ENCODE data around the gene RXRA. TPM values are rescaled to one million over a fixed set of nuclear protein-coding genes. Genes with fewer than 3 reads are reported as not detected.

The RXRA gene
- total RNA-seq, 1 donor from 2014 or later, result 85.7 TPM

DNA sequence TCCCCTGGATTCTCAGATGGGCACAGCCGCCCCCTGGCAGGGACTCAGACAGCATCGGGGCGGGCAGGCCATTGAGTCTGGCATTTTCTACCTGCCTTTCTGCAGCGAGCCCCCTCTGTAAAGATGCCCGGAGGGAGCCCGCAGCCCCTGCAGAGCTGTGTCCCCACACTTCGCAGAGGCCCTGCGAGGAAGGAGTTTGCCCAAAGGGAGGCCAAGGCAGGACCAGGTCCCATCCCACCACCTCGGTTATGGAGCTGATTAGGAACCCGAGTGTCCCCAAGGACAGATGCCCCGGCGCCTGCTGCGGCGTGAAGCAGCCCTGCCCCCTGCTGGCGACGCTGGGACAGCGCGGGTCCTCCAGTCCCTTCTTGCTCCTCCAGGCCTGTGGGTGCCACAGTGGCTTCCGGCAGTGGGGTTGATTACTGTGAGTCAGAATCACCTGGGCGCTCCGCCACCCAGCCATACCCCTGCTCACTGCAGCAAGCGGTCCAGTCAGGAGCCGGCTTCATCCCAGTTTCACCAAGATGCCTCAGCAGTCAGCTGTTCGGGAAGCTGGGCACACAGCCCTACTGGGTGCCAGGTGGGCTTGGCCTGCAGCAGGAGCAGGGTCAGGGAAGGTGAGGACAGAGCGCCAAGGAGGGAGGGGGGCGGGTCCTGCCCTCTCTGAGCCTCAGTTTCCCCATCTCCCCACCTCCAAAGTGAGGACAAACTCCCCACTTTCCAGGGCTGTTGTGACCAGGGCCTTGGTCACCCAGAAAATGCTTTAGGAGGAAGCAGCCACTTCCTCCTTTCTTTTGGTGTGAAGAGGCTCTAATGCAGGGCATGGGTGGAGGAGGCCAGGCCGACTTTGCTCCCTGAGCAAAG is 117.2 kb downstream of the RXRA start:
- peak; percentile 92 for ATAC-seq
- peak; percentile 91 for DNase-seq
- peaks cover 29% of the 10 kb centered on the region for H3K4me1 ChIP-seq
- no peaks in the 10 kb centered on the region for H3K27me3 ChIP-seq (ENCODE audit: low read depth)
- peaks cover under 1% of the 10 kb centered on the region for H3K9me3 ChIP-seq
- no peak overlapping the region for H3K4me3 ChIP-seq
- TF ChIP-seq, protein P1, sequence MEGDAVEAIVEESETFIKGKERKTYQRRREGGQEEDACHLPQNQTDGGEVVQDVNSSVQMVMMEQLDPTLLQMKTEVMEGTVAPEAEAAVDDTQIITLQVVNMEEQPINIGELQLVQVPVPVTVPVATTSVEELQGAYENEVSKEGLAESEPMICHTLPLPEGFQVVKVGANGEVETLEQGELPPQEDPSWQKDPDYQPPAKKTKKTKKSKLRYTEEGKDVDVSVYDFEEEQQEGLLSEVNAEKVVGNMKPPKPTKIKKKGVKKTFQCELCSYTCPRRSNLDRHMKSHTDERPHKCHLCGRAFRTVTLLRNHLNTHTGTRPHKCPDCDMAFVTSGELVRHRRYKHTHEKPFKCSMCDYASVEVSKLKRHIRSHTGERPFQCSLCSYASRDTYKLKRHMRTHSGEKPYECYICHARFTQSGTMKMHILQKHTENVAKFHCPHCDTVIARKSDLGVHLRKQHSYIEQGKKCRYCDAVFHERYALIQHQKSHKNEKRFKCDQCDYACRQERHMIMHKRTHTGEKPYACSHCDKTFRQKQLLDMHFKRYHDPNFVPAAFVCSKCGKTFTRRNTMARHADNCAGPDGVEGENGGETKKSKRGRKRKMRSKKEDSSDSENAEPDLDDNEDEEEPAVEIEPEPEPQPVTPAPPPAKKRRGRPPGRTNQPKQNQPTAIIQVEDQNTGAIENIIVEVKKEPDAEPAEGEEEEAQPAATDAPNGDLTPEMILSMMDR (IDR thresholded peaks at IDR 0.05), result peak; percentile 98
- H3K36me3 ChIP-seq, result peaks cover 5% of the 10 kb centered on the region
- intact Hi-C loops (cut with DNase I), result no loop called here
- peak overlapping the region; percentile 53 for H3K27ac ChIP-seq

DNA sequence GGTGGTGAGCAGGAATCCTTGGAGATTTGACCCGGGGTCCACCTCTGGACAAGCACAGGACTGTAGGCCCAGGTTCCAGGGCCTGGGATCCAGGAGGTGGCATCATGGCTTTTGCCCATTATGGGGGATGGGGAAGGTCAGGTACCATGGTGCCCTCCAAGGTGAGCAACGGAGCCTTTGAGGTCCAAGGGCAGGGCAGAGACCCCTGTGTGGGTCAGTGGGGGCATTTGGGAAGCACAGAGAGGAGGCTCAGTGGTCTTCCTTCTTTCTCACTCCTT is 117.7 kb downstream of the RXRA start:
- peak overlapping the region; percentile 53 for H3K27ac ChIP-seq

DNA sequence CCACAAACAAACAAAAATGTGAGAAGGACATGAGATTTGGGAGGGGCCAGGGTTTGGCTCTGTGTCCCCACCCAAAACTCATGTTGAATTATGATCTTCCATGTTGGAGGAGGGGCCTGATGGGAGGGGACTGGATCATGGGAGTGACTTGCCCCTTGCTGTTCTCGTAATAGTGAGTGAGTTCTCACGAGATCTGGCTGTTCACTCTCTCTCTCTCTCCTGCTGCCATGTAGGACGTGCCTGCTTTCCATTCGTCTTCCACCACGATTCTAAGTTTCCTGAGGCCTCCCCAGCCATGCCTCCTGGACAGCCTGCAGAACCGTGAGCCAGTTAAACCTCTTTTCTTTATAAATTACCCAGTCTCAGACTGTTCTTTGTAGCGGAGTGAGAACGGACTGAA is 118.7 kb downstream of the RXRA start:
- H3K27ac ChIP-seq, result no peak overlapping the region
- H3K4me3 ChIP-seq, result no peak overlapping the region
- peaks cover 6% of the 10 kb centered on the region for H3K9me3 ChIP-seq
- intact Hi-C loops (cut with DNase I), result loop anchor here (5.0 kb wide), 1 partner anchor 273 kb away; no protein-coding TSS in a partner anchor
- ATAC-seq (no peak), DNase-seq (no peak)
- H3K27me3 ChIP-seq (ENCODE audit: low read depth), result no peaks in the 10 kb centered on the region
- TF ChIP-seq, protein P1 (IDR thresholded peaks at IDR 0.05), result no peak
- H3K4me1 ChIP-seq, result peaks cover 27% of the 10 kb centered on the region
- H3K36me3 ChIP-seq, result no peaks in the 10 kb centered on the region

More for the DNA sequence above, 117.7 kb downstream of the RXRA start:
- no peak for DNase-seq
- TF ChIP-seq, protein P1 (IDR thresholded peaks at IDR 0.05), result no peak
- H3K4me1 ChIP-seq, result peaks cover 27% of the 10 kb centered on the region
- ATAC-seq, result no peak
- peaks cover 6% of the 10 kb centered on the region for H3K9me3 ChIP-seq
- no peak overlapping the region for H3K4me3 ChIP-seq
- H3K27me3 ChIP-seq (ENCODE audit: low read depth), result no peaks in the 10 kb centered on the region
- intact Hi-C loops (cut with DNase I), result no loop called here
- H3K36me3 ChIP-seq, result peaks cover 5% of the 10 kb centered on the region

DNA sequence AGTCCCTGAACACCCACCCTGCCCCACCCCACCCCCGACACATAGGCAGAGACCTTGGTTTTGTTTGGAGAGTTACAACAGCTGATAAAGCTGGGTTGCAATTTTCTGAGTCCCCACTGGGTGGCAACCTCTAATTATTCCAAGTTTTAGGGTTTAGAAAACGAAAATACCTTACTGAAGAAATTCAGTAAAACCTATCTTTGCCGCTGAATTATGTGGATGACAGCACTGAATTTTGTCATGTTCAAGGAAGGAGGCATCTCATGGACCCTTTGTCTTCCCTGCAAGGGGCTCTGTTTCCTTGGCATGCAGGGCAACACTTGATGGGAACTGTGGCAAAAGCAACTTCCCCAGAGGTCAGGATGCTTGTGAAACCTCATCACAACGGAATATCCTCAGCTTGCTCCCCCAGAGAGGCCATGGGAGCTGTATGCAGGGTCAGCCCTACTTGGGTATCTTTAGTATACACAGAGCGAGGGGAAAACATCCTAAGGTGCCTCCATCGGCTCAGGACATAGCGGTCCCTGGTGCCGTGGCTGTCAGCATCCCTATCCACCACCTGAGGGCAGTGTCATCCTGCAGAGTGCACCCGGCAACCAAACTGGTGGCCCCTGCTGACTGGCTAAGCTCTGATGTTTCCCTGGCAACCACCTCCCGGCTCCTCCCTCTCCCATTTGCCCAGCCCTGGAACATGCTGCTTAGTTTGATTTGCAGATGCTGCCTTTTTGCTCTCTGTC is 123.1 kb downstream of the RXRA start:
- ATAC-seq, result peak; percentile 97 to 98
- Histone ChIP-seq H3K27ac (no peak overlapping the region), H3K27me3 (ENCODE audit: low read depth) (no peaks in the 10 kb centered on the region), H3K4me1 (no peaks in the 10 kb centered on the region), H3K36me3 (no peaks in the 10 kb centered on the region), H3K4me3 (no peak overlapping the region), H3K9me3 (peaks cover 6% of the 10 kb centered on the region)
- TF ChIP-seq, protein P1 (IDR thresholded peaks at IDR 0.05), result peak; percentile 90
- intact Hi-C loops (cut with DNase I), result loop anchor here (5.0 kb wide), 1 partner anchor 277 kb away; no protein-coding TSS in a partner anchor
- DNase-seq, result peak; percentile 93

DNA sequence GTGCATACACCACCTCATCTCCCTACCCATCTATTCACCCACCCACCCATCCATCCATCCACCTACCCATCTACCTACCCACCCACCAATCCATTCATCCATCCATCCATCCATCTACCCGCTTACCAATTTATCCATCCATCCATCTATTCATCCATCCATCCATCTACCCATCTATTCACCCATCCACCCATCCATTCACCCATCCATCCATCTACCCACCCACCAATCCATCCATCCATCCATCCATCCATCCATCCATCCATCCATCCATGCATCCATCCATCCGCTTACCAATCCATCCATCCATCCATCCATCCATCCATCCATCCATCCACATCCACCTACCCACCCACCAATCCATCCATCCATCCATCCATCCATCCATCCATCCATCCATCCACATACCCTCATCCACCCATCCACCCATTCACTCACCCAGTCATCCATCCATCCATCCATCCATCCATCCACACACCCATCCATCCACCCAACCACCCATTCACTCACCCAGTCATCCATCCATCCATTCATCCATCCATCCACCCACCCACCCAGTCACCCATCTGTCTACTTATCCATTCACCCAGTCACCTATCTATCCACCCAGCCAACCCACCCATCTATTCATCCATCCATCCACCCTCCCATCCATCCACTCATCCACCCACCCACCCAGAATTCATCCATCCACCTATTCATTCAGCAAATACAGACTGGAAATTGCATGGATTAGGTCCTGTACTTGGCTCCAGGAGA is 125.6 kb downstream of the RXRA start:
- no peaks in the 10 kb centered on the region for H3K27me3 ChIP-seq (ENCODE audit: low read depth)
- H3K4me1 ChIP-seq, result peaks cover 19% of the 10 kb centered on the region
- no peaks in the 10 kb centered on the region for H3K36me3 ChIP-seq
- H3K4me3 ChIP-seq, result no peak overlapping the region
- ATAC-seq (no peak), DNase-seq (no peak)
- peaks cover 6% of the 10 kb centered on the region for H3K9me3 ChIP-seq
- TF ChIP-seq, protein P1 (IDR thresholded peaks at IDR 0.05), result no peak
- intact Hi-C loops (cut with DNase I), result no loop called here
- H3K27ac ChIP-seq, result no peak overlapping the region

Measured in lower lobe of right lung (tissue), 2 donors.